DOHH2 (cell line): ENCODE results near the gene LTA4H.

Experiments used
- EZH2phosphoT487 ChIP-seq: fragments of 200-600 bp; sonication (generic); IDR thresholded peaks from 2 replicates; pipeline ENCODE4 v1.6.1; 2017; ENCODE audit warnings: borderline replicate concordance, mild to moderate bottlenecking, antibody characterized with exemption, low read length, moderate library complexity, mixed read lengths
- TF ChIP-seq, protein P1 (sequence below): fragments of 200-600 bp; sonication (generic); IDR thresholded peaks from one replicate; pipeline ENCODE4 v1.5.1; 2014; ENCODE audit warnings: antibody characterized with exemption, mild to moderate bottlenecking, low read depth, low read length; ENCODE audit not compliant: poor library complexity, severe bottlenecking

DNA sequence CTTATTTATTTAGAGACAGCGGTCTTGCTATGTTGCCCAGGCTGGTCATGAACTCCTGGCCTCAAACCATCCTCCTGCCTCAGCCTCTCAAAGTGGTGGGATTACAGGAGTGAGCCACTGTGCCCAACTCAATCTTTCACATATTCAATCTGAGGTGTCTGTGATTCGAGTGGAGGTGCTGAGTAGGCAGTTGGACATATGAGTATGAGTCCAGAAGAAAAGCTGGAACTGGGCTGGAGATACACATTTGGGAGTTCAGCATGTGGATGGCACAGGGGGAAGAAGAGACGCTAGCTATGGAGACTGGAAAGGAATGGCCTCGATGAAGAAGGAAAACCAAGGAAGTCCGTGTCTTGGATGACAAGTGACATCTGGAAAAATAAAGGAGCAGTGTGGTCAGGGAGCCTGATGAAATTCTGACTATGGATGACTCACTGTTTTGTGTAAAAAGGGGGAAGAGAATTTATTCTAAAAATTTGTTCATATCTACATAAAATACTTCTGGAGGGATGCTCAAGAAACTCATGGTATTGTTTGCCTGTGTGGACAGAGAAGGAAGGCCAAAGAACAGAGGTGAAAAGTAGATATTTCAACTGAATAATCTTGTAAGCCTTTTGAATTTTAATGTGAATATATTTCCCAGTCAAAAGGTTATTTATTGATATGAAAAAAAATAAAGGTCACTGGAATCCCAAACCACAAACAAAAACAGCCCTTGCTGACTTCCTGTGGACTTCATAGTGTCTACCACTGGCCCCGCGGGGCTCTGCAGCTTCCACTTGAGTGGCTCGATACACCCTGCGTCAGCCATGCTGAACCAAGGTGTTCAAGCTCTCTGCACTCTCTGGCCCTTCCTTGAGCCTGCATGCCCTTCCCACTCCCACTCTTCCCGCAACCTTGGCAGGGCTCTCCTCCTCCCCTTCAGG is 8.9 kb upstream of the LTA4H start:
- TF ChIP-seq, protein P1, sequence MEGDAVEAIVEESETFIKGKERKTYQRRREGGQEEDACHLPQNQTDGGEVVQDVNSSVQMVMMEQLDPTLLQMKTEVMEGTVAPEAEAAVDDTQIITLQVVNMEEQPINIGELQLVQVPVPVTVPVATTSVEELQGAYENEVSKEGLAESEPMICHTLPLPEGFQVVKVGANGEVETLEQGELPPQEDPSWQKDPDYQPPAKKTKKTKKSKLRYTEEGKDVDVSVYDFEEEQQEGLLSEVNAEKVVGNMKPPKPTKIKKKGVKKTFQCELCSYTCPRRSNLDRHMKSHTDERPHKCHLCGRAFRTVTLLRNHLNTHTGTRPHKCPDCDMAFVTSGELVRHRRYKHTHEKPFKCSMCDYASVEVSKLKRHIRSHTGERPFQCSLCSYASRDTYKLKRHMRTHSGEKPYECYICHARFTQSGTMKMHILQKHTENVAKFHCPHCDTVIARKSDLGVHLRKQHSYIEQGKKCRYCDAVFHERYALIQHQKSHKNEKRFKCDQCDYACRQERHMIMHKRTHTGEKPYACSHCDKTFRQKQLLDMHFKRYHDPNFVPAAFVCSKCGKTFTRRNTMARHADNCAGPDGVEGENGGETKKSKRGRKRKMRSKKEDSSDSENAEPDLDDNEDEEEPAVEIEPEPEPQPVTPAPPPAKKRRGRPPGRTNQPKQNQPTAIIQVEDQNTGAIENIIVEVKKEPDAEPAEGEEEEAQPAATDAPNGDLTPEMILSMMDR: no peak
- no peak for TF ChIP-seq EZH2phosphoT487
